SKM-1 (cell line): ENCODE results near the gene TMCC2.

Experiments used
- DNase-seq: peaks from one replicate; lab custom pipeline; 2025; ENCODE audit not compliant: unreplicated experiment; lab: John Stamatoyannopoulos, UW

Gene TMCC2

DNA sequence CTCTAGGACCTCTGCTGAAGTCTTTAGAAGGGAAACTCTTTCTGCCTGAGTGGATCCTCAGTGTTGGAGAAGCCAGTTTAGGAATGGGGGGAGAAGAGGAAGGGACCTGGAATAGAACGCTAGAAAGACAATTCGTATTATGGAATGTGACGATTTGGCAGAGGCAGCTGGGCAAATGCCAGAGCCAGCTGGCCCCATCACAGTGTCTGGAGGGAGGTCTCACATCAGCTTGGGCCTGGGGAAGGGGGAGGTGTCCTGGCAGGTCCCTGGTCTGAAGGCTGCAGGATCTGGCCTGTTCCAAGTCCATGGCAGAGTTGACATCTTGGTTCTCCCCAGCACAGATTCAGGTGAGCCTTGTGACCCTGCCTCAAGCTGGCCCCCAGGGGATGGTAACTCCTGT, 11.3 kb downstream of the TMCC2 start:
- DNase-seq, result no peak

GRCh38 chr1:205240118-205240517, 12.4 kb downstream of the TMCC2 start:
- no peak for DNase-seq

GRCh38 chr1:205240569-205240968, 12.8 kb downstream of the TMCC2 start:
- no peak for DNase-seq

DNA sequence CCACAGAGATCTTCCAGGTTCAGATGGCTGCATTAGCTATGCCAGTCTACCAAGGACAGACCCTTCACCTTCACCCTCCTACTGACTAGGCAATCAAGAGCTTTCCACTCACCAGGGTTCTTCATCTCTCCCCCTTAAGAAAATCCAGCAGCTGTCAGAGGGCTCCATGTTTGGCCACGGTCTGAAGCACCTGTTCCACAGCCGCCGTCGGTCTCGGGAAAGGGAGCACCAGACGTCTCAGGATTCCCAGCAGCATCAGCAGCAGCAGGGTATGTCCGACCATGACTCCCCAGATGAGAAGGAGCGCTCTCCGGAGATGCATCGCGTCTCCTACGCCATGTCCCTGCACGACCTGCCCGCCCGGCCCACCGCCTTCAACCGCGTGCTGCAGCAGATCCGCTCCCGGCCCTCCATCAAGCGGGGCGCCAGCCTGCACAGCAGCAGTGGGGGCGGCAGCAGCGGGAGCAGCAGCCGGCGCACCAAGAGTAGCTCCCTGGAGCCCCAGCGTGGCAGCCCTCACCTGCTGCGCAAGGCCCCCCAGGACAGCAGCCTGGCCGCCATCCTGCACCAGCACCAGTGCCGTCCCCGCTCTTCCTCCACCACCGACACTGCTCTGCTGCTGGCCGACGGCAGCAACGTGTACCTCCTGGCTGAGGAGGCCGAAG, 13.8 kb downstream of the TMCC2 start:
- no peak for DNase-seq

- no peak for DNase-seq
Observed at GRCh38 chr1:205243350-205244191, 15.8 kb downstream of the TMCC2 start.

GRCh38 chr1:205244384-205244783, 16.6 kb downstream of the TMCC2 start:
- no peak for DNase-seq

- no peak for DNase-seq
Observed at GRCh38 chr1:205245096-205245495, 17.4 kb downstream of the TMCC2 start.

- no peak for DNase-seq
Observed at GRCh38 chr1:205246351-205247119, 18.8 kb downstream of the TMCC2 start.

DNA sequence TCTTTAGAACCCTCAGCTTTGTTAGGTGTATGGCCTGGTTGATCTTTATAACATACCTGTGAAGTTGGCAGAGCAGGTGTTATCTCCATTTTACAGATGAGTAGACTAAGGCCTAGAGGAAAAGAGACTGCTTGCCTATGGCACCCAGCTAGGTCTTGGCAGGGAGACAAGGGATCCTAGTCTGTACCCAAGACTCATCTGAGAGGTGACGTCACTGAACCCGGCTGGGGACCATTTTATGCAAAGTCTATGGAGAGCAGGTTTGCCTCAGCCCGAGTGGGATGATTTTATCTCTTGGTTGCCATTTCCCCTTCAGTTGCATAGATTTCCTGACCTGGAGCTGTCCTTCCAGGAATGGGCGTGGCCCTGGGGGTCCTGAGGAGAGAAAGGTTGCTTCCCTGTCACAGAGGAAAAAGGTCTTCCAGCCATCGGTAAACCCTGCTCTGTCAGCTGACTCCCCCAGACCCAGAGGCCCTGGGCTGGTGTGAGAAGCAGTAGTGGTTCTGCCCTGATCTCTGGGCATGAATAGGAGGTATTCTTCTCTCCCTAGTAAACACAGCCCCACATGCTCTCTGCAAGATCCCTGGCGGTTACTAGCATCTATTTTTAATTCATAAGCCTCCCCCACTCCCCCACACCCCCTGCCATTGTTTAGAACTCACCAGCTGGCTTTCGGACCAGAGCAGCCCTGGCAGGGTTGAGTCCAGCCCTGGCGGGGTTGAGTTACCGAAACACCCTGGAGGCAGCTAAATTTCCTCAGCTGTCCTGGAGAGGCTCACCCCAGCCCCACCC, 19.6 kb downstream of the TMCC2 start:
- no peak for DNase-seq

DNA sequence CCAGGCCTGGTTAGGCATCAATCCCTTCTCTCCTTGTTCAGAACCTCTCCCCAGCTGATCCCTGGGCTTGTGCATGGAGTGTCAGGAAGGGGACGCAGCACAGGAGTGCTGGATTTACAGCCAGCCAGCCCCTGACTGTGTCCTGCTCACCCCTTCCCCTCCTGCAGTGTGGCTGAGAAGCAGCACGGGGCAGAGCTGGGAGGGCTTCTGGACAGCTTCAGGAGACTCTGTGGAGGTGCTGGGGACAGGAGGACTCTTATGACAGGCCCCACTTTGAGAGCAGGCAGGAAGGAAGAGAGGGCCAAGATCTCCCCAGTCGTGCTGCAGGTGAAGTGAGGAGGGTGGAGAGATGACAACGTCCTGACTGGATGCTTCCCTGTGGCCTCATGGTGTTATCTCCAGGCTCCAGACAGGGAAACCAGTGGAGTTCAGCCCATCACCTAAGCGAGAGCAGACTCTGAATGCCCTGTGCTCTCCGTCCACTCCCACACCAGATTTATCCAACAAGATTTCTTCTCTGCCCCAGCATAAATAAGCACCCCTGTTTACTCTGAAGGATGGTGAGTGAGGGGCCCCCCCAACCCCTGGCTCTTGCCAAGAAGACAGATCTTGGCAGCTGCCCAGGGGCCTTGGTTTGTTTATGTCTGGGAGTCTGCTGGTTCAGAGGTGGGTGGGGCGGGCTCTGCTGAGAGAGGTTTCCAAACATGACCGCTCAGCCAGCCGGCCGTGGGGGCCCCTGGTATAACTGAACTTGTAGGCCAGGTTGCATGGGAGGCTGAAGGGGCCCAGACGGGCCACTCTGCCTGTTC, 21.3 kb downstream of the TMCC2 start:
- DNase-seq, result no peak

DNA sequence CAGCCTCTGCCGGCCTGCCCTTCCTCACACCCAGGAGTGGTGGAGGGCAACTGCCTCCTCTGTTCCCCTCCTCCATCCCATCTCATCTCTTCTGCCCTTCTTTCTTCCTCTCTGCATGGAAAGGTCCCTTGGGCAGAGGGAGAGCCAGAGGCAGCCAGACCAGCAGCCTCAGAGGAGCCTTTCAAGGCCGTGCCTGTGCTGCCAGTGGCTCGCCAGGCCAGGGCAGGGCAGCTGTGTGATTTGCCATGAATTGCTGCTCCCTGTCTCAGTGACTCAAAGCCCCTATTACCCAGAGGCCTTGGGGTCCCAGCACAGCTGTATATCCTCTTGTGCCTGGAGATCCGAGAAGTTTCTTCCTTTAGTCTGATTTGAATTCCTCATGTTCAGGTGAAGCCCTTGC, 21.9 kb downstream of the TMCC2 start:
- DNase-seq, result no peak

DNA sequence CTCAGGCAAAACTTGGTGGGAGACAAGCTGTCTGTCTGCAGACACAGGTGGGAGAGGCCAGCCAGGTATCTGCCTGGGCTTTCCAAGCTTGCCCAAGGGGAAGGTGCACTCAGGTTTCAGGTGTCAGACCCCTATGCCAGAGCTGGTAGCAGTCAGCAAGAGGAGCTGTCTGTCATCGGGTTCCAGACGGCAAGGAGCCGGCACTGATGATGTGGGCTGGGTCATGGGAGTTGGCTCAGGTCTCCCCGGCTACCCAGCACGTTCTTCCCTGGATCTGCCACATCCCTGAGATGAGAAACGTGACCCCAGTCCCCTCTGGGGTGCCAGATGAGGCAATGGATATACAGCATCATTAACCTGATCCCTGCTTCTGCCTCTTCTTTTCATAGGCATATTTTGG, 23.0 kb downstream of the TMCC2 start:
- DNase-seq, result no peak

GRCh38 chr1:205251576-205251975, 23.8 kb downstream of the TMCC2 start:
- no peak for DNase-seq

- DNase-seq, result peak; percentile 81
Observed at GRCh38 chr1:205255941-205256780, 28.4 kb downstream of the TMCC2 start.

DNA sequence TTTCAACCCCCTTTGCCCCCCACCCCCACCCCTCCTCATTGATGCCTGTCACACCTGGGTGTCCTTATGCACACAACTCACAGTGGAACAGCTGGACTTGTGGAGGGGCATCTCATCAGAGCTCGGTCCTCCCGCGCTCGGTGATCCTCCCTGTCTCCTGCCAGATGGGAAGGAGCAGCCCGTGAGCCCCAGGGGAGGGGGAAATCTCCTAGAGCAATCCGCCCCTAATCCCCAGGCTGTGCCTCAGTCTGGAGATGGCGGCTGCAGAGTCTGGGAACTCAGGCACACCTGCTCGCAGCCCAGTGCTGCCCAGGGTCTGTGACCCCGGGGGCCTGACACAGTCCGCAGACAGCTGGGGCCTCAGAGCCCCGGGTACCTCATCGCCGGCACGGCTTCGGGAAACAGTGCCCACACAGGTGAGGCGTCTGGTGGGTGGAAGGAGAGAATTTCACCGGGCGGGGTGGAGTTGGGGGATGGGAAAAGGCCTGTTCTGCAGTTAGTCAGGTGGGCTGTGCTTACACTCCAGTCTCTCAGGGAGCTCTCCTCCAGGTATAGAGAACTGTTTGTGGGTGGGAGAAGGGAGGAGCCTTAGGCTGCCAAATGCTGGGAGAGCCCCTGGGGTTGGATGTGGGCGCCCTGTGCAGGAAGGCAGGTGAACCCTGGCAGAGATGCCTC, 29.3 kb downstream of the TMCC2 start:
- no peak for DNase-seq

- DNase-seq, result no peak
Observed at GRCh38 chr1:205257735-205258134, 30.0 kb downstream of the TMCC2 start.

- DNase-seq, result no peak
Observed at GRCh38 chr1:205258261-205258691, 30.5 kb downstream of the TMCC2 start.

DNA sequence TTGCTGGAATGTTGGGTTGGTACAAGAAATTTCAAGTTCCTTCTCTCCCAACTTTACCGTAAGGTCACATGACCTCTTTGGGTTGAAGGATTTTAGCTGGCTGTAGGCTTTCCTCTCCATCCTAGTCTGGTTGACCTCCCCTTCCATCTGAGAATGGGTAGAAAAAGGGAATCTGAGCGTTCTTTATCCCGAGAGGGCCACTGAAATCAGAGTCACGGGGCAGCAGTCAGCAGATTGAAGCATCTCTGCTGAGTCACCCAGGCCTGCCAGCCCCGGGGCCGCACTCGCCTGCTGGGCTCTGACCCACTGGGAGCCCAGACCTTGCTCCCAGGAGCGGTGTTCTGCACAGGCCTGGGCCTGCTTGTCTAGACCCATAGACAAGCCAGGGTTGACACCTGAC, 31.0 kb downstream of the TMCC2 start:
- DNase-seq, result no peak
